ENCODE measurements around the gene POU2F3. TPM values are rescaled to one million over a fixed set of nuclear protein-coding genes. Genes with fewer than 3 reads are reported as not detected.

POU2F3 gene
- total and polyA plus RNA-seq, 2 of the 4 experiments (the other 2 are of a cell fraction) = under 0.01 to 0.09 TPM

GRCh38 chr11:120307476-120307875, 67.5 kb downstream of the POU2F3 start:
- dilution Hi-C loops (cut with HindIII; ENCODE audit: low sequenced_read_pairs, unreplicated experiment) = no loop called here

More at GRCh38 chr11:120307476-120307875, 67.5 kb downstream of the POU2F3 start:
- Histone ChIP-seq H2AFZ (replicated peaks; ENCODE audit: low read length, poor library complexity) (peak overlapping the region; percentile 87), H2BK15ac (ENCODE audit: low read depth, low read length) (no peak overlapping the region), H2BK120ac (ENCODE audit: low read depth, low read length) (no peak overlapping the region), H2BK20ac (ENCODE audit: low read depth, low read length) (no peak overlapping the region), H3K14ac (replicated peaks; ENCODE audit: low read depth, low read length) (no peak overlapping the region), H2AK9ac (replicated peaks; ENCODE audit: low read depth, low read length, poor library complexity) (no peak overlapping the region), H4K5ac (ENCODE audit: low read depth, low read length) (no peak overlapping the region), H4K20me1 (ENCODE audit: insufficient read depth, low read length) (no peaks in the 10 kb centered on the region), H3K27ac (ENCODE audit: insufficient read depth, low read length) (no peak overlapping the region), H4K91ac (ENCODE audit: insufficient read depth, low read depth, low read length) (no peak overlapping the region), H3K9me1 (ENCODE audit: insufficient read depth, low read length) (peaks cover 22% of the 10 kb centered on the region; the same call in 1 of the 2 replicates), H4K8ac (ENCODE audit: low read depth in 2 of 2, low read length in 2 of 2) (no peak overlapping the region), H2AK5ac (ENCODE audit: low read depth, low read length) (no peak overlapping the region), H3K4me3 (ENCODE audit: insufficient read depth, low read depth, low read length) (no peak overlapping the region), H3K9ac (ENCODE audit: low read depth, low read length) (no peak overlapping the region), H3K23ac (ENCODE audit: low read depth, low read length) (no peak overlapping the region), H3K4ac (ENCODE audit: low read depth, low read length) (no peak overlapping the region), H3K36me3 (ENCODE audit: control insufficient read depth, insufficient read depth, low read length) (no peaks in the 10 kb centered on the region), H3K79me1 (ENCODE audit: low read depth in 1 of 2, low read length in 2 of 2) (no peaks in the 10 kb centered on the region), H3K18ac (ENCODE audit: low read depth, low read length) (no peak overlapping the region), H3K56ac (ENCODE audit: extremely low read depth, insufficient read depth, low read length) (no peak overlapping the region), H3K9me3 (ENCODE audit: control insufficient read depth, insufficient read depth, low read length) (no peaks in the 10 kb centered on the region), H2BK5ac (ENCODE audit: low read depth, low read length, poor library complexity, severe bottlenecking) (no peak overlapping the region), H3K4me2 (ENCODE audit: low read depth, low read length) (no peak overlapping the region), H3K27me3 (ENCODE audit: control insufficient read depth, insufficient read depth, low read length) (peaks cover 15% of the 10 kb centered on the region), H3K4me1 (ENCODE audit: control insufficient read depth, insufficient read depth, low read length) (peaks cover 6% of the 10 kb centered on the region; the same call in 1 of the 2 replicates)
- in situ Hi-C loops (cut with MboI; ENCODE audit: low sequenced_read_pairs) (loop anchor here (25.0 kb wide), 1 partner anchor 380 kb away; no protein-coding TSS in a partner anchor), intact Hi-C loops (cut with micrococcal nuclease) (no loop called here)
- DNase-seq (no peak), ATAC-seq (ENCODE audit: low read depth) (no peak)
- WGBS, 2 experiments (ENCODE audit: extremely low coverage in 2 of 2, insufficient read length in 1 of 2) = 100% methylated on average over 2 of the region's 11 CpGs; no CpG with 5 or more reads in 1 of the 2 experiments
- TF ChIP-seq RAD21 (IDR thresholded peaks at IDR 0.05; ENCODE audit: low read length) = no peak
- no peak for TF ChIP-seq POLR2A (IDR thresholded peaks at IDR 0.05; ENCODE audit: low read depth, low read length)
- no peak for TF ChIP-seq FOS (IDR thresholded peaks at IDR 0.05; ENCODE audit: low read depth, low read length)
- no peak for TF ChIP-seq CTCF (conservative IDR thresholded peaks at IDR 0.05; ENCODE audit: low read depth, low read length)
- no peak for TF ChIP-seq ELK1 (IDR thresholded peaks at IDR 0.05; ENCODE audit: borderline replicate concordance, low read depth, low read length)
- TF ChIP-seq RCOR1 (IDR thresholded peaks at IDR 0.05; ENCODE audit: insufficient replicate concordance, low read length) = no peak
- TF ChIP-seq MAZ (IDR thresholded peaks at IDR 0.05; ENCODE audit: borderline replicate concordance, low read depth, low read length) = no peak
- no peak for TF ChIP-seq MAFK (IDR thresholded peaks at IDR 0.05; ENCODE audit: low read depth, low read length)
- no peak for TF ChIP-seq CHD1 (IDR thresholded peaks at IDR 0.05; ENCODE audit: low read depth, low read length)
- TF ChIP-seq NFE2L2 (IDR thresholded peaks at IDR 0.05; ENCODE audit: low read depth, low read length) = no peak
- no peak for TF ChIP-seq USF2 (IDR thresholded peaks at IDR 0.05; ENCODE audit: low read depth, low read length)
- no peak for TF ChIP-seq SMC3 (IDR thresholded peaks at IDR 0.05; ENCODE audit: low read depth, low read length)
- TF ChIP-seq BHLHE40 (IDR thresholded peaks at IDR 0.05; ENCODE audit: low read depth, low read length) = no peak
- no peak for TF ChIP-seq MXI1 (IDR thresholded peaks at IDR 0.05; ENCODE audit: borderline replicate concordance, low read depth, low read length)
- TF ChIP-seq RFX5 (IDR thresholded peaks at IDR 0.05; ENCODE audit: low read depth, low read length) = no peak
- no peak for TF ChIP-seq CEBPB (IDR thresholded peaks at IDR 0.05; ENCODE audit: low read depth, low read length)
- CTCF ChIA-PET = no interaction called here
- BruUV-seq (replicated peaks) = no TSS peak
- POLR2A ChIA-PET (ENCODE audit: unreplicated experiment) = no interaction called here
